ENCODE data around the gene TPP1.

The TPP1 gene

DNA sequence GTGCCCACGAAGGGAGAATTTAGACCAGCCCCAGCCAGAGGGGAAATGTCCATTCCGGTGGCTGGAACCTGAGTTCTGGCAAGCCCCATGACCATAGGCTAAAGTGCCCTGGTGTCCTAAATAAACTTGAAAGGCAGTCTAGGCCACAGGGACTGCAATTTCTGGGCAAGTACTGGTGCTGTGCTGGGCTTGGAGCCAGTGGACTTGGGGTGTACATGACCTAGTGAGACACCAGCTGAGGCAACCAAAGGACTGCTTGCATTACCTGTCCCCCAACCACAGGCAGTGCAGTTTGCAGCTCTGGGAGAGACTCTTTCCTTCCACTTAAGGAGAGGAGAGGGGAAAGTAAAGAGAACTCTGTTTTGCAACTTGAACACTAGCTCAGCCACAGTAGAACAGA lies 39.5 kb downstream of the TPP1 start:
- Mint-ChIP-seq H3K4me3 (no peak overlapping the region), H3K4me1 (peaks cover 6% of the 10 kb centered on the region), H3K27ac (ENCODE audit: low read depth) (no peak overlapping the region), H3K9me3 (peaks cover 19% of the 10 kb centered on the region), H3K27me3 (no peaks in the 10 kb centered on the region), H3K36me3 (ENCODE audit: insufficient read depth) (peaks cover 4% of the 10 kb centered on the region)
- no peak for ATAC-seq (replicated peaks; ENCODE audit: extremely low read depth, poor library complexity, severe bottlenecking)
- no peak for DNase-seq (ENCODE audit: low spot score in 2 of 2)

DNA sequence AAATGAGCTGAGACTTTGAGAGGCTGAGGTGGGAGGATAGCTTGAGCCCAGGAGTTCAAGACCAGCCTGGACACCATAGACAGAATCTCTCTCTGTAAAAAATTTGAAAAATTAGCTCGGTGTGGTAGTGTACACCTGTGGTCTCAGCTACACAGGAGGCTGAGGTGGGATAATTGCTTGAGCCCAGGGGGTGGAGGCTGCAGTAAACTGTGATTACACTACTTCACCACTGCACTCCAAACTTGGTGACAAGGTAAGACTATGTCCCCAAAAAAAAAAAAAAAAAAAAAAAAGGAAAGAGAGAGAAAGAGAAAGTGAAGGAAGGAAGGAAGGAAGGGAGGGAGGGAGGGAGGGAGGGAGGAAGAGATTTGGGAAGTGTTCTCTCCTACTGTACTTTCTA lies 41.1 kb downstream of the TPP1 start:
- DNase-seq (ENCODE audit: low spot score in 2 of 2) (no peak), ATAC-seq (replicated peaks; ENCODE audit: extremely low read depth, poor library complexity, severe bottlenecking) (no peak)
- Mint-ChIP-seq H3K4me3 (no peak overlapping the region), H3K36me3 (ENCODE audit: insufficient read depth) (peaks cover 1% of the 10 kb centered on the region), H3K27ac (ENCODE audit: low read depth) (no peak overlapping the region), H3K9me3 (peaks cover 5% of the 10 kb centered on the region), H3K27me3 (no peaks in the 10 kb centered on the region), H3K4me1 (peaks cover 6% of the 10 kb centered on the region)

DNA sequence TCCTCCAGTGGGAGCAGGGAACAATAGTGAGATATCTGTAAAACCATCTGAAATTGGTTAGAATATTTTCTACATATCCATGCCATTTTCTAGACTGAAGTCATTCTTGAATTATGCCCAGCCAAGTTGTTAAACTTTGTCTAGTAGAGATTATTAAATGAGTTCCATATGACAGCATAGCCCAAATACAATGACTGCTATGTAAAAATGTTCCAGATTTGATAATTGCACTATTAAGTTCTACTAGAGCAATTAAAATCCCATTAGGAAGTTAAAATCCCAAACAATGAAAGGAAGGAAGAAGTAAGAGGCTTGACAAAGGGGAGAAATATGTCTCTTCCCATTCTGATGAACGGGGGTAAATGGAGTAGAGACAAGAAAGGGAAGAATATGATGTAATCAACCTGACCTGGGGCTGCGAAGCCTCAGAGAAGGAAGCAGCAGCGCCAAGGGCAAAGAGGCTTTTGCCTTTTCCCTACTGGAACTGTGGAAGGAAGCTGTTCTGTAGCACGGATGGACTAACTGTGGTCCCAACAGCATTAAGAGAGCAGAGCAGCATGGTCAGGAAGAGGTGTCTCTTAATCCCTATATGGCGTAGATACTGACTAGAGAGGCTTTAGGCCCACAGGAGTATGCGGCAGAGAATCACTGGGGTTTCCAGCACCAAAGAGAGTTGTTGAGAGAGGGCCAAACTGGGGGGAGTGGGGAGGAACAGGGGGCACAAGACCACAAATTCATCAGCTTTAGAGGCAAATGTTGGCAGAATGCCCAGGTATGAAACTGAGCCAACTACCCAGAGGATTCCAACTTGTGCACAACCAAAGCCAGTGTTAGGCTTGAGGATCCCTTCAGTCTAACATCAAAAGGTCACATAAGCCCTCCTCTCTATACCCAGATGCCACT lies 42.5 kb downstream of the TPP1 start:
- ATAC-seq (replicated peaks; ENCODE audit: extremely low read depth, poor library complexity, severe bottlenecking) (no peak), DNase-seq (ENCODE audit: low spot score in 2 of 2) (no peak)
- Mint-ChIP-seq H3K4me1 (peaks cover 6% of the 10 kb centered on the region), H3K9me3 (no peaks in the 10 kb centered on the region), H3K27me3 (no peaks in the 10 kb centered on the region), H3K36me3 (ENCODE audit: insufficient read depth) (peaks cover 1% of the 10 kb centered on the region), H3K27ac (ENCODE audit: low read depth) (no peak overlapping the region), H3K4me3 (no peak overlapping the region)

DNA sequence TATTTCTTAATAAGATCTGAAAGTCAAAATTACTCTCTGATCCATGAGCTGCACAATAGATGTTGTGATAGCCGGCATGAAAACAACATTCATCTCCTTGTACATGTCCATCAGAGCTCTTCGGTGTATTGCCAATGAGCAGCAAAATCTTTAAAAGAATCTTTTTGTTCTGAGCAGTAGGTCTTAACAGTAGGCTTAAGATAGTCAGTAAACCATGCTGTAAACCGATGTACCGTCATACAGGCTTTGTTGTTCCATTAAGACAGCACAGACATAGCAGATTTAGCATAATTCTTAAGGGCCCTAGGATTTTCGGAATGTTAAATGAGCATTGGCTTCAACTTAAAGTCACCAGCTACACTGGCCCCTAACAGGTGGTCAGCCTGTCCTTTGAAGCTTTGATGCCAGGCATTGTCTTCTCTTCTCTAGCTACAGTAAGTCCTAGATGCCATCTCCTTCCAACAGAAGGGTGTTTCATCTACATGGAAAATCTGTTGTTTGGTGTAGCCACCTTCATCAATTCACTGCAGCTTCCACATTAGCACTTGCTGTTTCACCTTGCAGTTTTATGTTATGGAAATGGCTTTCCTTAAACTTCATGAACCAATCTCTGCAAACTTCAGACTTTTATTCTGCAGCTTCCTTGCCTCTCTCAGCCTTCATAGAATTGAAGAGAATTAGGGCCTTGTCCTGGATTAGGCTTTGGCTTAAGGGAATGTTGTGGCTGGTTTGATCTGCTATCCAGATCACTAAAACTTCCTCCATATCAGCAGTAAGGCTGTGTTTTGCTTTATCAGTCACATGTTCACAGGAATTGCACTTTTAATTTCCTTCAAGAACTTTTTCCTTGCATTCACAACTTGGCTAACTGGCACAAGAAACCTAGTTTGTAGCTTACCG lies 44.2 kb downstream of the TPP1 start:
- no peak for DNase-seq (ENCODE audit: low spot score in 2 of 2)
- ATAC-seq (replicated peaks; ENCODE audit: extremely low read depth, poor library complexity, severe bottlenecking): no peak
- Mint-ChIP-seq H3K9me3 (no peaks in the 10 kb centered on the region), H3K36me3 (ENCODE audit: insufficient read depth) (peaks cover 3% of the 10 kb centered on the region), H3K27me3 (no peaks in the 10 kb centered on the region), H3K4me3 (no peak overlapping the region), H3K27ac (ENCODE audit: low read depth) (no peak overlapping the region), H3K4me1 (peaks cover 6% of the 10 kb centered on the region)

DNA sequence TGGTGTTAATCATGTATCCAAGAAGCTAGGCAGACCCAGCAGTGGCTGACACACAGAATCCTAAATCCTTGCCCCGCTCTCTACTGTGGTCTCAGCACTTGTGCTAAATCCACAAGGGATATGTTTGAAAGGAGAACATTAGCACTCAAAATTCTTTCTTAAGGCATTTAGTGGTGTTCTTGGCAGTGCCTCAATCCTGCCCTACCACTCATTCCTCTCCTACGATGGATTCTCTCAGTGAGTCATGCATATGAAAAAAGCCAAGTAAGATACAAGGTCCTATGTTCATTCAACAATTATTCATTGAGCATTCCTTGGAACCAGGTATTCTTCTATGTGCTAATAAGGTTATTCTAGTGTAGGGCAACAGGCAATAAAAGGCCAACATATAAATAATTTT lies 47.0 kb downstream of the TPP1 start:
- Mint-ChIP-seq H3K27me3 (no peaks in the 10 kb centered on the region), H3K4me1 (peaks cover 11% of the 10 kb centered on the region), H3K27ac (ENCODE audit: low read depth) (no peak overlapping the region), H3K9me3 (no peaks in the 10 kb centered on the region), H3K36me3 (ENCODE audit: insufficient read depth) (peaks cover 4% of the 10 kb centered on the region), H3K4me3 (no peak overlapping the region)
- DNase-seq (ENCODE audit: low spot score in 2 of 2) (no peak), ATAC-seq (replicated peaks; ENCODE audit: extremely low read depth, poor library complexity, severe bottlenecking) (no peak)

DNA sequence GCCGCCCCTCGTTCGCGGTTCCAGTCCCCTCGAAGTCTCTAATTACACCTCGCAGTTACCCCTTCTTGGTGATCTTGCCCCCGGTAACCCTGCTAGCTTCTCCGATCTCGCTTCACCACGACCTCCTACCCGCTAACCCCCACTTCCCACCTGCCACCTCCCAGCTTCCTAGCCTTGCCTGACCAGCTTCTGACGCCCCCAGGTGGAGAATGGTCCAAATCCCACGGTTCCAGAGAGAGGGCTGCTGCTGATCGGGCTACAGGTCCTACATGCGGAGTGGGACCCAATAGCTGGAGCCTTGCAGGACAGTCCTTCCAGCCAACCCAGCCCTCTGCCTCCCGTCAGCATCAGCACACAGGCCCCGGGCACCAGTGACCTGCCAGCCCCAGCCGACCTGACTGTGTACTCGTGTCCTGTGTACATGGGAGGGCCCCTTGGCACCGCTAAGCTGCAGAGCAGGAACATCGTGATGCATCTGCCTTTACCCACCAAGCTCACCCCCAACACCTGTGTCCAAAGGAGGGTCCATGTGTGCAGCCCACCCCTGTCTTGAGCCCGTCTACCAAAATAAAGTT lies 47.7 kb downstream of the TPP1 start:
- Mint-ChIP-seq H3K27ac (ENCODE audit: low read depth) (no peak overlapping the region), H3K4me1 (peaks cover 8% of the 10 kb centered on the region)
- no peak for ATAC-seq (replicated peaks; ENCODE audit: extremely low read depth, poor library complexity, severe bottlenecking)

DNA sequence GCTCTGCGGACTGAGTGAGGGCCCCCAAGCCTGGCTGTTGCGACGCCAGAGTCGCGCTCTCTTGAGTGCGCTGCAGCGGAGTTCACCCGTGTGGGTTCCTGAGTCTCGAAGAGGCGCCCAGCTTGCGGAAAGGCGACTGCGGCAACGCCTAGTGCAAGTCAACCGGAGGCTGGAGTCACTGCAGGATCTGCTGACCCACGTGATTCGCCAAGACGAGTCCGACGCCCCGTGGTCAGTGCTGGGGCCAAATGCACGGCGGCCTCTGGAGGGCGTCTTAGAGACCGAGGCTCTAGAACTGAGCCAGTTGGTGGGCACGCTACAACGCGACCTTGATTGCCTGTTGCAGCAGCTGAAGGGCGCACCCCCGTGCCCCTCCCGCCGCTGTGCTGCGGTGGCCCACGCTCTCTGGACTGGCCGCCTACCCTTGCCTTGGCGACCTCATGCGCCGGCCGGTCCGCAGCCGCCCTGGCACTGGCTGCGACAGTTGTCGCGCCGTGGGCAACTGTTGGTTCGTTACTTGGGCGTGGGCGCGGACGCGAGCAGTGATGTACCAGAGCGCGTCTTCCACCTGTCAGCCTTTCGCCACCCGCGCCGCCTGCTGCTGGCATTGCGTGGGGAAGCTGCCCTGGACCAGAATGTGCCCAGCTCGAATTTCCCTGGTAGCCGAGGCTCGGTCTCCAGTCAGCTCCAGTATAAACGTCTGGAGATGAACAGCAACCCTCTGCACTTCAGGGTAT lies 48.4 kb downstream of the TPP1 start:
- no peak overlapping the region for H3K4me3 Mint-ChIP-seq
- peaks cover 9% of the 10 kb centered on the region for H3K36me3 Mint-ChIP-seq (ENCODE audit: insufficient read depth)
- H3K27ac Mint-ChIP-seq (ENCODE audit: low read depth): no peak overlapping the region
- no peaks in the 10 kb centered on the region for H3K27me3 Mint-ChIP-seq
- no peak for ATAC-seq (replicated peaks; ENCODE audit: extremely low read depth, poor library complexity, severe bottlenecking)
- DNase-seq (ENCODE audit: low spot score in 2 of 2): no peak
- peaks cover 5% of the 10 kb centered on the region for H3K4me1 Mint-ChIP-seq
- no peaks in the 10 kb centered on the region for H3K9me3 Mint-ChIP-seq

More for the DNA sequence above, 47.7 kb downstream of the TPP1 start:
- no peak overlapping the region for H3K4me3 Mint-ChIP-seq
- H3K27me3 Mint-ChIP-seq: no peaks in the 10 kb centered on the region
- H3K36me3 Mint-ChIP-seq (ENCODE audit: insufficient read depth): peaks cover 6% of the 10 kb centered on the region
- DNase-seq (ENCODE audit: low spot score in 2 of 2): no peak
- H3K9me3 Mint-ChIP-seq: no peaks in the 10 kb centered on the region

DNA sequence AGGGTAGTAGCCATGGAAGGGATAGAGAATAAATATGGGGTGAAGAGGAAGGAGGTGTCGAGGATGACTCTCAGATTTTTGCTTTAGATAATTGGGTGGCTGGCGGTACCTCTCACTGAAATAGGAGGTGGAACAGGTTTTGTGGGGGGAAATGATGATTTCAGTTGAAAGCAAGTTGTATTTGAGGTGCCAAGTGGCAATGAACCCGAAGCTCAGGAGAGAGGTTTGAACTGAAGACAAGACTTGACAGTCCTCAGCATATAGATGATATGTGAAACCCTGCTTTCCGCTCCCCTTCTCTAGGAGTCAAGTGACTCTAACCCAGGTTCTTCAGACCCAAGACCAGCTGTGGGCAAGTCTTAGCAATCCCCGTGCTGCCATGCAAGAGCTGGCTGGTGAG lies 49.5 kb downstream of the TPP1 start:
- Mint-ChIP-seq H3K4me1 (peaks cover 5% of the 10 kb centered on the region), H3K27ac (ENCODE audit: low read depth) (no peak overlapping the region), H3K27me3 (no peaks in the 10 kb centered on the region), H3K9me3 (no peaks in the 10 kb centered on the region), H3K36me3 (ENCODE audit: insufficient read depth) (peaks cover 7% of the 10 kb centered on the region), H3K4me3 (no peak overlapping the region)
- ATAC-seq (replicated peaks; ENCODE audit: extremely low read depth, poor library complexity, severe bottlenecking) (no peak), DNase-seq (ENCODE audit: low spot score in 2 of 2) (no peak)

DNA sequence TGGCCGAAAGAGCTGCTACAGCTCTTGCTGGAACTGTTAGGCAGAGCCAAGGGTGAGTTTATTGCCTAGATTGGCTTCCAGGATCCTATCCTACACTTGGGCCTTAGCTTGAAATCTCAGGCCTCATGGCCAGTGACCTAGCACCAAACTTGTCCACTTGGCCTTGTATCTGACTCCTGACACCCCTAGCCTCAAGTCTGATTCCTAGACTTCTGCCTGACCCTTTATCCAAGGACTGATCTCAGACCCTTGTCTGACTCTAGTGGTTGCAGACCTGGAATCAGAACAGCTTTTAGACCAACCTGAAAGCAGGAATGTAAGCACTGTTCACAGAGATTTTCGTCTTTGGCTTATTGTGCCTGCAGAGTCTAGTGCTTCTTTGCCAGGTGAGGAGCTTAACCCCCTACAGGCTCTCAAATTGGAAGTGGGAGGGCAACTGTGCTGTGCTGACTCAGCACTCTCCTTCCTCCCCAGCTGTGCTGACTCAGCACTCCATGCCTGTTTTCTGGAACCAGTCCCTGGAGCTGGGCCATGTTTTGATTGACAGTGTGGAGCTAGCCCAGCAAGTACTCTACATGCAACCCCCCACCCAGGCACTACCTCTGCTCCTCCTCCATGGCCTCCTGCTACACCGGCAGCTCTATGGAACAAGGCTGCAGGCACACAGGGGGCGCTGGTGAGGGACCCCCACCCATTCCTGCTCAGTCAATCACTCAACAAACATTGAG lies 50.9 kb downstream of the TPP1 start:
- ATAC-seq (replicated peaks; ENCODE audit: extremely low read depth, poor library complexity, severe bottlenecking): no peak
- H3K9me3 Mint-ChIP-seq: no peaks in the 10 kb centered on the region
- peak overlapping the region; percentile 59 for H3K27ac Mint-ChIP-seq (ENCODE audit: low read depth)
- DNase-seq (ENCODE audit: low spot score in 2 of 2): no peak
- peaks cover 5% of the 10 kb centered on the region for H3K4me1 Mint-ChIP-seq
- no peaks in the 10 kb centered on the region for H3K27me3 Mint-ChIP-seq
- no peak overlapping the region for H3K4me3 Mint-ChIP-seq
- H3K36me3 Mint-ChIP-seq (ENCODE audit: insufficient read depth): peaks cover 7% of the 10 kb centered on the region

DNA sequence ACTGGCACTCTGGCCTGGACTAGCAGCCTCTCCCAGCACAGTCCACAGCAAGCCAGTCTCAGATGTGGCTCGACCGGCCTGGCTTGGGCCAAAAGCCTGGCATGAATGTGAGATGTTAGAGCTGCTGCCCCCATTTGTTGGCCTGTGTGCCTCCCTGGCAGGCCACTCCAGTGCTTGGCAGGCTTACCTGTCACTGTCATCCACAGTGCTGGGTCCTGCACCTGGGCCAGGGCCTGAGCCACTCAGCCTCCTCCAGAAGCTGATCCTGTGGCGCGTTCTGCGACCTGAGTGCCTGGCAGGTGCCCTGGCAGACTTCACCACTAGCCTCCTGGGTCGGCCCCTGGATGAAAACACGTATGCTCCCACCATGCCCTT lies 51.9 kb downstream of the TPP1 start:
- Mint-ChIP-seq H3K27ac (ENCODE audit: low read depth) (no peak overlapping the region), H3K4me1 (peaks cover 5% of the 10 kb centered on the region), H3K36me3 (ENCODE audit: insufficient read depth) (peaks cover 7% of the 10 kb centered on the region), H3K4me3 (no peak overlapping the region), H3K9me3 (no peaks in the 10 kb centered on the region), H3K27me3 (no peaks in the 10 kb centered on the region)
- DNase-seq (ENCODE audit: low spot score in 2 of 2) (no peak), ATAC-seq (replicated peaks; ENCODE audit: extremely low read depth, poor library complexity, severe bottlenecking) (no peak)

DNA sequence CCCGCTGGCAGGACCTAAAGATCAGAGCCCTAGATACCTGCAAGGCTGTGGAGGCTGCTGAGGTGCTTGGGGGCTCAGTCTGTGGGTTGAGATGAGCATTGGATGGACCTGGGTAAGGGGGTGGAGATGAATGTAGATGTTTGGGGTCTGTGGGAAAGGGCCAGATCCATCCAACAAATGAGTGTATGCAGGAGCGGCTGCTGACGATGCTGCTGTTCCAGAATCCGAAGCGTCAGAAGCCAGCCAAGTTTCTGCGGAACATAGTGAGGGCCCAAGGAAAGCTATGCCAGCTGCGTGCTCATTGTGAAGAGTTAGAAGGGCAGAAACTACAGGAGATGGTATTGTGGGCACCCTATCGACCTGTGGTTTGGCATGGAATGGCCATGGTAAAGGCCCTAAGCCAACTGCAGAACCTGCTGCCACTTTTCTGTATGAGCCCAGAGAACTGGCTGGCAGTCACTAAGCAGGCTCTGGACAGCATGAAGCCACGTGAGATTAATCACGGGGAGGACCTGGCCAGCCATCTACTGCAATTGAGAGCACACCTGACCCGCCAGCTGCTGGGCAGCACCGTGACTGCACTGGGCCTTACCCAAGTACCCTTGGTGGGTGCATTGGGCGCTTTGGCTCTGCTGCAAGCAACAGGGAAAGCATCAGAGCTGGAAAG lies 52.4 kb downstream of the TPP1 start:
- no peak overlapping the region for H3K27ac Mint-ChIP-seq (ENCODE audit: low read depth)
- H3K4me1 Mint-ChIP-seq: peaks cover 5% of the 10 kb centered on the region
- peaks cover 7% of the 10 kb centered on the region for H3K36me3 Mint-ChIP-seq (ENCODE audit: insufficient read depth)
- no peak for DNase-seq (ENCODE audit: low spot score in 2 of 2)
- no peaks in the 10 kb centered on the region for H3K27me3 Mint-ChIP-seq
- H3K4me3 Mint-ChIP-seq: no peak overlapping the region
- no peaks in the 10 kb centered on the region for H3K9me3 Mint-ChIP-seq
- no peak for ATAC-seq (replicated peaks; ENCODE audit: extremely low read depth, poor library complexity, severe bottlenecking)
